K562 (cell line): ENCODE results near the gene CD47. TPM values are rescaled to one million over a fixed set of nuclear protein-coding genes. Genes with fewer than 3 reads are reported as not detected.

Source experiments
- ATAC-seq: fragments of 200-7000 bp; cut with Tn5 transposase; 3 replicates; pipeline ENCODE4 v1.9.1; 2020; ENCODE audit warnings: moderate library complexity
- BruUV-seq: library from RNA; stranded (reverse); fragments of 400-500 nt; replicated peaks from 2 replicates; lab custom pipeline; 2021; lab: Mats Ljungman, UMichigan
- CTCF ChIA-PET: fragments of 300-600 bp; formaldehyde crosslinking; extraction: SDS; loops from one replicate; lab custom pipeline; 2021; ENCODE audit warnings: low intra/inter-chr PET ratio; lab: Yijun Ruan, JAX
- POLR2A ChIA-PET: fragments of 300-600, 350-650 bp; sonication (Branson Sonifier 250); formaldehyde crosslinking; extraction: SDS; loops from one replicate; lab custom pipeline; 2021; ENCODE audit warnings: antibody characterized with exemption, inconsistent platforms; lab: Yijun Ruan, JAX
- DNase-seq, 4 experiments: peaks; one replicate each; pipeline versions ENCODE4 v3.0.0 to v3.0.0-alpha.2; 2011 to 2018; ENCODE audit warnings: low spot score in 3 of 4, mixed read lengths in 3 of 4; ENCODE audit errors: extremely low read depth in 1 of 4
- FAIRE-seq: peaks from 2 replicates; lab custom pipeline; 2011; peaks lifted over from hg19 to GRCh38; lab: Jason Lieb, UNC
- H2AFZ ChIP-seq: 2 replicates; pipeline ENCODE4 v1.6.0; 2011; ENCODE audit warnings: low read depth, low read length, control low read depth, inconsistent platforms
- H3K27ac ChIP-seq: fragments of 200-600 bp; 3 replicates; pipeline ENCODE4 v1.8.0; 2011; ENCODE audit warnings: low read depth, mild to moderate bottlenecking, control low read depth, inconsistent platforms, low read length, moderate library complexity, mixed read lengths; ENCODE audit errors: extremely low read depth
- H3K27me3 ChIP-seq, 2 experiments: fragments of 300-600 bp in 1 of 2; 2 replicates in 1 of 2; 3 replicates in 1 of 2; pipeline versions ENCODE4 v1.6.0 to v1.8.0; 2011; ENCODE audit warnings: inconsistent platforms in 2 of 2, low read length in 2 of 2, mild to moderate bottlenecking in 1 of 2, mixed read lengths in 1 of 2, moderate library complexity in 1 of 2; ENCODE audit not compliant: control insufficient read depth in 2 of 2, insufficient read depth in 2 of 2
- H3K36me3 ChIP-seq: fragments of 300-600 bp; 3 replicates; pipeline ENCODE4 v1.8.0; 2011; ENCODE audit warnings: mild to moderate bottlenecking, low read length, inconsistent platforms; ENCODE audit not compliant: control insufficient read depth, insufficient read depth
- H3K4me1 ChIP-seq, 2 experiments: fragments of 200-600 bp in 1 of 2; replicated peaks in 1 of 2; 2 replicates in 1 of 2; 3 replicates in 1 of 2; pipeline versions ENCODE4 v1.5.1 to v1.8.0; 2011; ENCODE audit warnings: inconsistent platforms in 2 of 2, low read length in 2 of 2, mild to moderate bottlenecking in 1 of 2, mixed read lengths in 1 of 2, moderate library complexity in 1 of 2; ENCODE audit not compliant: control insufficient read depth in 2 of 2, insufficient read depth in 2 of 2
- H3K4me2 ChIP-seq: 2 replicates; pipeline ENCODE4 v1.6.1; 2011; ENCODE audit warnings: low read length, control low read depth, inconsistent platforms, mixed read lengths; ENCODE audit not compliant: insufficient read depth
- H3K4me3 ChIP-seq: fragments of 200-600 bp; sonication (generic), shearing (Covaris generic); 2 replicates; pipeline ENCODE4 v1.5.1; 2016; ENCODE audit warnings: control low read depth, inconsistent platforms
- H3K79me2 ChIP-seq: fragments of 200-600 bp; 3 replicates; pipeline ENCODE4 v1.8.0; 2011; ENCODE audit warnings: low read length, inconsistent platforms; ENCODE audit not compliant: control insufficient read depth, insufficient read depth
- H3K9ac ChIP-seq, 2 experiments: 2 replicates each; pipeline versions ENCODE4 v1.6.0 to v1.6.1; 2011; ENCODE audit warnings: low read depth in 2 of 2, low read length in 2 of 2, control low read depth in 1 of 2, inconsistent platforms in 1 of 2, mild to moderate bottlenecking in 1 of 2, mixed read lengths in 1 of 2; ENCODE audit not compliant: insufficient read depth in 1 of 2
- H3K9me1 ChIP-seq: one replicate; pipeline ENCODE4 v1.6.0; 2011; ENCODE audit warnings: inconsistent platforms, mild to moderate bottlenecking, low read length, moderate library complexity; ENCODE audit not compliant: control insufficient read depth, insufficient read depth
- H3K9me3 ChIP-seq: replicated peaks from 2 replicates; pipeline ENCODE4 v1.5.1; 2011; ENCODE audit warnings: low read depth, low read length, inconsistent platforms; ENCODE audit not compliant: control insufficient read depth, insufficient read depth
- H4K20me1 ChIP-seq: replicated peaks from 2 replicates; pipeline ENCODE4 v1.6.1; 2011; ENCODE audit warnings: low read length, inconsistent platforms, mixed read lengths; ENCODE audit not compliant: control insufficient read depth, insufficient read depth
- BRD9 ChIP-seq: fragments of 450-650 bp; IDR thresholded peaks from 2 replicates; pipeline ENCODE4 v1.6.1; 2018; ENCODE audit warnings: low read depth; ENCODE audit not compliant: partially characterized antibody
- E2F6 ChIP-seq, 2 experiments: IDR thresholded peaks; 2 replicates each; pipeline ENCODE4 v1.6.1; 2011; ENCODE audit warnings: borderline replicate concordance in 1 of 2, control low read depth in 1 of 2, low read depth in 1 of 2, low read length in 1 of 2, mild to moderate bottlenecking in 1 of 2, mixed read lengths in 1 of 2, moderate library complexity in 1 of 2; ENCODE audit not compliant: insufficient read depth in 1 of 2, insufficient read length in 1 of 2, poor library complexity in 1 of 2, severe bottlenecking in 1 of 2; ENCODE audit errors: extremely low read depth in 1 of 2
- FOS ChIP-seq: IDR thresholded peaks from 3 replicates; pipeline ENCODE4 v1.6.1; 2011; ENCODE audit not compliant: insufficient read length; ENCODE audit errors: extremely low read depth
- KLF6 ChIP-seq: fragments of 250-450 bp; sonication (Bioruptor Pico); IDR thresholded peaks from 2 replicates; pipeline ENCODE4 v1.4.0; 2020; ENCODE audit warnings: mild to moderate bottlenecking, moderate library complexity, borderline replicate concordance
- MIER1 ChIP-seq: fragments of 450-650 bp; IDR thresholded peaks from 2 replicates; pipeline ENCODE4 v1.6.1; 2016; ENCODE audit warnings: antibody characterized with exemption, mild to moderate bottlenecking, low read depth
- WGBS: fragments of 100-300 bp; shearing (Covaris generic); methylation state at CpG from one replicate; pipeline ENCODE4 v1.1.6; 2016; ENCODE audit warnings: low coverage, mixed read lengths; ENCODE audit not compliant: insufficient coverage; ENCODE audit errors: missing lambda C conversion rate; 5-methylcytosine and 5-hydroxymethylcytosine counted together
- in situ Hi-C: fragments of 300-500 bp; cut with MboI; formaldehyde crosslinking; loops from 4 replicates; pipeline ENCODE4 v1.15.0; 2018; ENCODE audit warnings: inconsistent platforms, mixed read lengths
- intact Hi-C: fragments of 100-400 bp; cut with micrococcal nuclease; formaldehyde crosslinking; loops from 2 replicates; pipeline ENCODE4 v1.14.2; 2022
- polyA plus RNA-seq, 8 experiments: library from polyadenylated mRNA; depleted of rRNA in 4 of 8; stranded (reverse) in 5 of 8; unstranded in 3 of 8; fragments of >200 nt; fragmentation: Nextera tagmentation in 2 of 8; fragmentation: Illumina TruSeq in 1 of 8; extraction: Ambion mirVana in 2 of 8; extraction: Trizol in 1 of 8; gene quantifications; 2 replicates each; pipeline versions ENCODE4 v1.2.1 to v1.2.3, GENCODE V29; 2011 to 2014; ENCODE audit warnings: inconsistent platforms in 1 of 8, missing spikeins in 1 of 8
- total RNA-seq, 7 experiments: library from RNA; depleted of rRNA in 6 of 7; stranded (reverse); fragments of >200 nt in 6 of 7; fragmentation: Illumina TruSeq in 2 of 7; extraction: Trizol in 2 of 7; gene quantifications; 2 replicates each; pipeline versions ENCODE4 v1.2.1 to v1.2.3, GENCODE V29; 2011 to 2021; ENCODE audit warnings: low replicate concordance in 1 of 7

The CD47 gene
- total and polyA plus RNA-seq, 9 of the 15 experiments (the other 6 are each of a cell fraction or from before 2014, with no cell fraction given) = 10.2 to 62.6 (median 36.3) TPM

DNA sequence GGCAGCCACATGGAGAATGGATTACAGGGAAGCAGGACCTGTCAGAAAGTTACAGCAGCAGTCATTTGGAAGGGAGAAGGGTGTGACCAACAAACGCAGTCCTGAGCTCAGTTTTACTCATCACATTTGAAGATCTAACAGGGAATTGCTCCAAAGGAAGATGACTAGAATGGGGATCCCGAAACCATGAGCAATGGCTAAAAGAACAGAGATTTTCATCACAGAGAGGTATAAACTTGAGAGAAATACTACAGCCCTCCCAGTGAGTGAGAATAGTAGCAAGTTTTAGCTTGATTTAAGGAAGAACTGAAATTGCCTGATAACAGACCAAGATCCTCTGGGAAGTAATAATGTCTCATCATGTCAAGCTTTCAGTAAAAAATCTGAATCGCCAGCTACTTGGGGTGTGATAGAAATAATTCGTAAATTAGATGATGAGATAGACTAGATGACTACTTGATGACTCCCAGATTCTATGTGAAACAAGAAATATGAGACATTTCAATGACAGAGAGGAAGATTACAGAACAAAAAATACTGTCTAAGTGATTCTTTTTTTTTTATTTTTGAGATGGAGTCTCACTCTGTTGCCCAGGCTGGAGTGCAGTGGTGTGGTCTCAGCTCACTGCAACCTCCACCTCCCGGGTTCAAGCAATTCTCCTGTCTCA is 16.9 kb downstream of the CD47 start:
- BruUV-seq = no TSS peak
- Histone ChIP-seq H3K36me3 (peaks cover 4% of the 10 kb centered on the region; the same call in 2 of the 3 replicates), H3K4me1 (no peaks in the 10 kb centered on the region), H3K9me1 (no peaks in the 10 kb centered on the region), H3K9me3 (no peaks in the 10 kb centered on the region), H3K27ac (no peak overlapping the region), H2AFZ (no peak overlapping the region), H4K20me1 (no peaks in the 10 kb centered on the region), H3K4me2 (no peak overlapping the region), H3K4me3 (no peak overlapping the region), H3K27me3 (no peaks in the 10 kb centered on the region), H3K9ac (no peak overlapping the region), H3K79me2 (peaks cover 2% of the 10 kb centered on the region; the same call in 2 of the 3 replicates)
- POLR2A ChIA-PET = interaction anchor here (0.6 to 1.0 kb wide), 2 partner anchors 25 to 26 kb away, joined by 3 to 4 read pairs; no protein-coding TSS in a partner anchor
- intact Hi-C loops = no loop called here
- FAIRE-seq (no peak), ATAC-seq (no peak), DNase-seq (no peak)
- in situ Hi-C loops = no loop called here
- CTCF ChIA-PET = no interaction called here
- TF ChIP-seq E2F6 (IDR thresholded peaks at IDR 0.05; ENCODE audit: borderline replicate concordance in 1 of 2, extremely low read depth in 1 of 2, insufficient read depth in 1 of 2, insufficient read length in 1 of 2, low read depth in 1 of 2, low read length in 1 of 2, poor library complexity in 1 of 2, severe bottlenecking in 1 of 2) = no peak
- TF ChIP-seq KLF6 = no peak
- no peak for TF ChIP-seq MIER1
- TF ChIP-seq FOS = no peak
- no peak for TF ChIP-seq BRD9
- WGBS = 83% methylated on average over 4 of the region's 5 CpGs
